Measurements from ENCODE around the gene TLX1.

TLX1 gene

DNA sequence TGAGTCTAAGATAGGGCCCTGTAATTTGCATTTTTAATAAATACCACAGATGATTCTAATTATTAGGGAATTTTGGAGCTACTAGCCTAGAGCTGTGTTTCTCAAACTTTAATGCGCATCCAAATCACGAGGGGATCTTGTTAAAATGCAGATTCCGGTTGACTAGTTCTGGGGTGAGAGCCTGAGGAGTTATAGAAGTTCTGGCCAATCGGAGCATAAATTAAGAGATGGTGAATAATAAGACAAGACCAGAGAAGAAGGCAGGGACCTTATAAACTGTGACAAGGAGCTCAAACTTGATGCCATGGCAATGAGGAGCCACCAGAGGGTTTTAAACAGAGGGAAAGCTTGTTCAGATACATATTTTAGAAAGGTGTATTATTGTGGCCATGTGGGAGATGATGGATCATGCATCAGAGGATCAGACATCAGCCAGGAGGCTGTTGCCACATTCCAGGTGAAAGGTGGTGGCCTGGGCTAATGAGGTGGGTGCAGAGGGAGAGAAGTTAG, 29.7 kb upstream of the TLX1 start:
- TF ChIP-seq, protein P1, sequence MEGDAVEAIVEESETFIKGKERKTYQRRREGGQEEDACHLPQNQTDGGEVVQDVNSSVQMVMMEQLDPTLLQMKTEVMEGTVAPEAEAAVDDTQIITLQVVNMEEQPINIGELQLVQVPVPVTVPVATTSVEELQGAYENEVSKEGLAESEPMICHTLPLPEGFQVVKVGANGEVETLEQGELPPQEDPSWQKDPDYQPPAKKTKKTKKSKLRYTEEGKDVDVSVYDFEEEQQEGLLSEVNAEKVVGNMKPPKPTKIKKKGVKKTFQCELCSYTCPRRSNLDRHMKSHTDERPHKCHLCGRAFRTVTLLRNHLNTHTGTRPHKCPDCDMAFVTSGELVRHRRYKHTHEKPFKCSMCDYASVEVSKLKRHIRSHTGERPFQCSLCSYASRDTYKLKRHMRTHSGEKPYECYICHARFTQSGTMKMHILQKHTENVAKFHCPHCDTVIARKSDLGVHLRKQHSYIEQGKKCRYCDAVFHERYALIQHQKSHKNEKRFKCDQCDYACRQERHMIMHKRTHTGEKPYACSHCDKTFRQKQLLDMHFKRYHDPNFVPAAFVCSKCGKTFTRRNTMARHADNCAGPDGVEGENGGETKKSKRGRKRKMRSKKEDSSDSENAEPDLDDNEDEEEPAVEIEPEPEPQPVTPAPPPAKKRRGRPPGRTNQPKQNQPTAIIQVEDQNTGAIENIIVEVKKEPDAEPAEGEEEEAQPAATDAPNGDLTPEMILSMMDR (IDR thresholded peaks at IDR 0.05) = no peak

DNA sequence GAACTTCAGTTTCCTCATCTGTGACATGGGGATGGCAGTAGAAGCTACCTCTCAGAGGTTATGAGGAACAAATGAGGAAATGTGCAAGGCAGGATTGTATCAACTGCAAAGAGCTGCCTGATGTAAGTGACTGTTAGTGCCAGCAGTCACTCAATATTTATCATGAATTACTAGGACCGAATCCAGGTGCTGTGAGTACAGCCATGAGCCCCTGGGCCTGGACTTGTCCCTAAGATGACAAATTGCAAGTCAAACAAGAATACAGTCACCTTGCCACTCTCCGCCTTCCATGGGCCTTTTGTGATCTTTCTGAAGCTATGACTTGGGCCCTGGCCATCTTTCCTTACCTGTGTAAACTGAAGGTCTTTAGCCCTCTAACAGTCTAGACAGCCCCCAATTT, 27.7 kb upstream of the TLX1 start:
- TF ChIP-seq, protein P1 (IDR thresholded peaks at IDR 0.05) = no peak

DNA sequence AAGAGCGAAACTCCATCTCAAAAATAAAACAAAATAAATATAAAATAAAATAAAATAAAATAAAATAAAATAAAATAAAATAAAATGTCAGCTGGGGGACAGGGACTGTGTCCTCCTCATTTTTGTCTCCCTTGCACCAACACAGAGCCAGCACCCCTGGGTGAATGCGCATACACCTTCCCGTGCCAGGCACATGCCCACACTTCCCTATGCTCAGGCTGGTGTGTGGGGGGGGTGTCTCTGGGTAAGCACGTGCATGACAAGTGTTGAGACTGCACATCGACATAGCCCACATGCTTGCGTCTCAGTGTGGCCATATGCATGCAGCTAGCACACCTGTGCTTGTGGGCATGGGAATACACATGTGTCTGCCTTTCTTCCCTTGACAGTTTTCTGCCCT, 24.7 kb upstream of the TLX1 start:
- TF ChIP-seq, protein P1 (IDR thresholded peaks at IDR 0.05) = no peak

DNA sequence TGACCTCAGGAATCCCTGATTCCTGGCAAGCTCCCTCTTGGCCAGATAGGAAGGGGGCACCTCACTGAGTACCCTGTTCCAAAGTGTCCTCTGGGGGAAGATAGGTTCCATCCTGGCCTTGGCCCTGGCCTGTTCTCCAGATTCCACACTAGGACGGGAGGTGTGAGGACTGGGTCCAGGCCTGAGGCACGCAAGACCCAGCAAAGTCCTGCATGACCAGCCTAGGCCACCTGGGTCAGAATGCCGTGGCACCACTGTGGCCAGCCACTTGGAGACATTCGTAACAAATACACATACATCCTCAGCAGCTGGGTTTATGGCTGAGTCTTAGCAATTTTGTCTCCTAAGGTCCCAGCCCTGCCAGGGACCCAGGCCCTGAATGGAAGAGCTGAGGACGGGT, 23.3 kb upstream of the TLX1 start:
- TF ChIP-seq, protein P1 (IDR thresholded peaks at IDR 0.05) = no peak

DNA sequence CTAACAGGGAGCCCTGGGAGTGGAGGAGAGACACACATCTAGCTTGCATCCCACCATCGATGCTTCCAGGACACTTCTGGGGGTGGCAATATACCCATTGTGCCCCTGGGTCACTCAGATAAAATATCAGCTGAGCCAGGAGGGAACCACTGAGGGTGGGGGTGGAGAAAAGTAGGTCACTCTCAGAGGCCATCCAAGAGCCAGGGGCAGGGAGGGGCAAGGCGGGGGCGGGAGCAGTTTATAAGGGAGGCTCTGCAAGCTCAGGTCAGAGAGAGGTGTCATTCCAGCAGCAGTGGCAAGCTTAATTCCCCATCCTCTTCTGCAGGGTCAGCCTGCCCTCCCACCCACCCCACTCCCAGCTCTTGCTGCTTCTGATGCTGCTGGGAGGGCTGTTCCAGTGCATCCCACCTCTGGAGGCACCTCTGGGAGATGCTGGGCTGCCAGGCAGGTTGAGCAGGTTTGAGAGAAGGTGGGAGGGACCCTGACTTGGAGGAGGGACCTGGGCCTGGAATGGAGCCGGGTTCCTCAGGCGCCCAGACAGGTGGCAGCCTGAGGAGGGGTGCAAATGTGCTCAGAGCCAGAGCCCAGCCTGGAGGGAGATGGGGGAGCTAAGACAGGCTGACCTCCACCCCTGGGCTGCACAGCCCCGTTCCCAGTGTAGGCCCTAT, 20.1 kb upstream of the TLX1 start:
- TF ChIP-seq, protein P1 (IDR thresholded peaks at IDR 0.05) = no peak

DNA sequence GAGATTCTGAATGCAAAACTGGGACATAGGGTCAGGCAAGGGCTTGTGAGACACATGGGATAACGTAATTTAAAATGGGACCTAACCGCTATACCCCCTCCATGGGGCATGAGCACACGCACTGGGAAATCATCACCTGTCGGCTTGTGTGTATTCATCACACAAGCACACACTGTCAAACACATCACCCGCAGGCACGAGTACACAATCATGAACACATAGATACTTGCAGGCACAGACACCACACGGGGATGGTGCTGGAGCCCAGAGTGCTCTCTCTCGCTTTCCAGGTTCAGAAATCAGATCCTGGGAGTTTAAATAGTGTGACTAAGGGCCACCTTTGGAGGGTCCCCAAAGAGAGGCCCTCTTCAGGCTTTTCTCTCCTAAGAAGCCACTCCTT, 19.6 kb upstream of the TLX1 start:
- TF ChIP-seq, protein P1 (IDR thresholded peaks at IDR 0.05) = no peak

DNA sequence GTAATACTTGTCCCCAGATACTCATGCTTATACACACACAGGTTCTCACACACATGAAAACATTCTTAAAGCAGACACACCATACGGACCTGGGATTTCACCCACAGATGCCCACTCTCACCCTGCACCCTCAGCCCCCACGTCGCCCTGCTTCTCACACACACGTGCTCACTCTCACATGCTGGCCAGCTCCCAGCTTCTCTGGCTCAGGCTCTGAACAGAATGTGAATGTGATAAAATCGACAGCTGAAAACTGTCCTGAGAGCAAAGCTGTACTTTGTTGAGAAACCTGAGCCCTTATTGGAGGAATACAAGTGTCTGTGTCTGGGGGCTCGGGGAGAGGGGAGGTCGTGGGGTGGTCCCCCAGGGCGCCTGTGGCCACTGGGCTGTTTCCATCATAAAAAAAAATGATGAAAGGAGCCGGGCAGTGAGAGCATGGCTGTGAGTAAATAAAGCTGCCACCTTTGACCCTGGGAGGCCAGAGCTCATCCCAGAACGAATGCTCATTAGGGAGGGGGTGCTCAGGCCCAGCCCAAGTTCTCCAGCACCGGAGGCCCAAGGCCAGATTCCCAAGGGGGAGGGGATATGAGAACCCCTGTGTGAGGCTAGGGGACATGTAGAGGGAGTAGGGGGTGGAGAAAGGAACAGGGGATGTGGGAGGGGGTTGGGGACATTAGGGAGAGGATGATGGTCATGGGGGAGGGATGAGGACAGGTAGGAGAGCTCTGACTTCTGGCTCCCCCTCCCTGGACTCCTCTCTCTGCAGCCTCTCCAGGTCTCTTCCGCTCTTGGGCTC, 18.1 kb upstream of the TLX1 start:
- TF ChIP-seq, protein P1 (IDR thresholded peaks at IDR 0.05) = no peak
